ENCODE results near the gene CXCL11.

GRCh38 chr4:75985116-75985515, 50.8 kb downstream of the CXCL11 start:
- TF ChIP-seq CTCF (IDR thresholded peaks at IDR 0.05; ENCODE audit: poor library complexity, severe bottlenecking) (no peak), EZH2 (IDR thresholded peaks at IDR 0.05; ENCODE audit: borderline replicate concordance, insufficient read depth, low read length, poor library complexity, severe bottlenecking) (no peak), EP300 (conservative IDR thresholded peaks at IDR 0.05; ENCODE audit: poor library complexity, severe bottlenecking) (no peak), POLR2AphosphoS5 (IDR thresholded peaks at IDR 0.05) (no peak), TAF1 (IDR thresholded peaks at IDR 0.05; ENCODE audit: low read depth) (no peak), SMC3 (conservative IDR thresholded peaks at IDR 0.05; ENCODE audit: poor library complexity) (no peak), MXI1 (conservative IDR thresholded peaks at IDR 0.05; ENCODE audit: poor library complexity, severe bottlenecking) (no peak), RAD21 (conservative IDR thresholded peaks at IDR 0.05) (no peak)
